Renal pelvis (tissue), 4 donors: ENCODE data around the gene TMEM63C. TPM values are rescaled to one million over a fixed set of nuclear protein-coding genes. Genes with fewer than 3 reads are reported as not detected.
"Not testable (repeated sequence)": the region's sequence is repeated elsewhere in the genome, so short reads cannot be mapped to it uniquely, and the experiment has no call there.

Source experiments
- DNase-seq: peaks from one replicate; pipeline ENCODE4 v3.0.0-alpha.2; 2013
- polyA plus RNA-seq, 3 donors: library from polyadenylated mRNA; unstranded; fragments of 120-200 nt; gene quantifications; one replicate each; pipeline ENCODE4 v1.2.1, GENCODE V29; 2013; ENCODE audit not compliant: insufficient read length in 3 of 3

TMEM63C gene
- polyA plus RNA-seq, 3 donors = 2.2 to 2.6 (median 2.4) TPM

GRCh38 chr14:77276295-77276935, 94.8 kb downstream of the TMEM63C start:
- no peak for DNase-seq

DNA sequence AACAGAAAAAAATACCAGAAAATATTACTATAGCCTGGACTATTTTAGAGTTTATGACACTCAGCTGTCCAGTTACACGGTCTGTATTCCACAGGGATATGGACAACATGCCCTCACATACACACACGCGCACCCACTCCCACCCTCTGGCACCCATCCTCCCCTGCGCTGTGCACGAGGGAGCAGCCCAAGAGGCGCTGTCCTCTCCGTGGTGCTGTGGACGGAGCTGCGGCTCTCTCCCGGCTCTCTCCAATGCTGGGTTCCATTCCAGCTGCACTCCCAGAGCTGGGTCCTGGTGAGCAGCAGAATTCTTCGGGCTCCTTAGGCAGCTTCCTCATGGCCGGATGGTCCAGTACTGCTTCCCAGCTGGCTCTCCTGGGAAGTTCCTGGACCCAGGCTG, 95.4 kb downstream of the TMEM63C start:
- DNase-seq = no peak

- no peak for DNase-seq
These were observed 97.0 kb downstream of the TMEM63C start for GRCh38 chr14:77278461-77279230.

- no peak for DNase-seq
These were observed 98.1 kb downstream of the TMEM63C start for GRCh38 chr14:77279719-77280118.

DNA sequence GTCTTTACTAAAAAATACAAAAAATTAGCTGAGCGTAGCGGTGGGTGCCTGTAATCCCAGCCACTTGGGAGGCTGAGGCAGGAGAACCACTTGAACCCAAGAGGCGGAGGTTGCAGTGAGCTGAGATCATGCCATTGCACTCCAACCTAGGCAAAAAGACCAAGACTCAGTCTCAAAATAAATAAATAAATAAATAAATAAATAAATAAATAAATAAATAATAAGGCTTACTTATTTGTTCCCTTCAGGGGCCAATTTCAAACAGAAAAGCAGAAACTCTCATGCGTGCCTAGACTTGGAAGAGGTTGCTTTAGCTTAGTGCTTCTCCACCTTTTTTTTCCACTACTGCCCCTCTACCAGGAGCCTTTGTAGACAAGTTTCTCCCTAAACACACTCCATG, 99.3 kb downstream of the TMEM63C start:
- not testable (repeated sequence) for DNase-seq

- DNase-seq = no peak
These were observed 100.3 kb downstream of the TMEM63C start for GRCh38 chr14:77281852-77282410.

- no peak for DNase-seq
These were observed 102.5 kb downstream of the TMEM63C start for GRCh38 chr14:77284066-77284465.

- DNase-seq = no peak
These were observed 102.9 kb downstream of the TMEM63C start for GRCh38 chr14:77284466-77284865.

DNA sequence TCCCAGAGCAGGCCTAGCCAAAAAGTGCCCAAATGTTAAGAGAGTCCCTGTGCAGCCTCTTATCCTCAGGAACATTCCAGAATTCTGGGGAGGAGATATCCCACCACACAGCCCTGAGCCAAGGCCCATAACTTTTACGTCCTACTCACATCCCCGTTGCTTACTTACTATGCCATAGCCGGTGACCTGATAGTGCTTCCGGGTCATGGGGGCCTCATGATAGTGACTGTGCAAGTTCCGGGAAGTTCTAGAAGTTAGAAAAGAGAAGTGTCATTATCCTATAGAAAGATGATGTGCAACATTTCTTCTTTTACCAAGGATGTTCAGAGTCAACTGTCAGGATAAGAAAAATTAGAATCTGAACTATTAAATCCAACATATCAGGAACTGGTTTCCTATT, 105.0 kb downstream of the TMEM63C start:
- no peak for DNase-seq

- no peak for DNase-seq
These were observed 109.1 kb downstream of the TMEM63C start for GRCh38 chr14:77290705-77291104.

DNA sequence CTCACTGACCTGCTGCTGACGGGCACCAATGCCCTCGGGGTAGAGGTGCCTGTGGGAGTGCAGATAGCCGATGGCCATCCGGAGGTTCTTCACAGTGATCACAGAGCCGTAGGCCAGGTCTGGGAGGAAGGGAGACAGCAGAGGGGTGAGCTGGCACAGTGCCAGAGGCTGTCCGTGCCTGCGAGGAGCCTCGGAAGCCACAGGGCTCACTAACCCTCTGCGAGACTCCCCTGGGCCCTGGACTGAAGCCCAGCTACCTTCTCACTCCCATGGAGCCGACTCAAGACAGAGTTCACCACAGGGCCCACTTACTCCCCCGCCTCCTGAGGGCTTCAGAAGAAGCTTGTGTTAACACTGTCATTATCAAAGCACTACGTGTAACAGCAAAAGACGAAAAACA, 114.6 kb downstream of the TMEM63C start:
- DNase-seq = no peak

DNA sequence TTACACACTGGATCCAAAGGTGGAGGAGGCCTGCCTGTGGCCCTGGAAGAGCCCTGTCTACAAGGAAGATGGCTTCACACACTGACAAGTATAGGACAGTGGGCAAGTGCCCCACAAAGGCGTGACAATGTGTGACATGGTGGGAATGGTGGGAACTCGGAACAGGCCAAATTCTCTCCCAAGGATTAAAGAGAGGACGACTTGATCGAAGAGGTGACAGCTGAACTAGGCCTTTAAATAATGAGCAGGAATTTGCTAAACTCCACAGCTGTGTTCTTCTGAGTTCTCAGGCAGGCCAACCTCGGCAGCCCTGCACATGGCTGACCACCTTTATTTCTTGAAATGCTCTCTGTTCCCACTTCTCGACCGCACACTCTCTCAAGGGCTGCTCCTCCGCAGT, 115.3 kb downstream of the TMEM63C start:
- no peak for DNase-seq

DNA sequence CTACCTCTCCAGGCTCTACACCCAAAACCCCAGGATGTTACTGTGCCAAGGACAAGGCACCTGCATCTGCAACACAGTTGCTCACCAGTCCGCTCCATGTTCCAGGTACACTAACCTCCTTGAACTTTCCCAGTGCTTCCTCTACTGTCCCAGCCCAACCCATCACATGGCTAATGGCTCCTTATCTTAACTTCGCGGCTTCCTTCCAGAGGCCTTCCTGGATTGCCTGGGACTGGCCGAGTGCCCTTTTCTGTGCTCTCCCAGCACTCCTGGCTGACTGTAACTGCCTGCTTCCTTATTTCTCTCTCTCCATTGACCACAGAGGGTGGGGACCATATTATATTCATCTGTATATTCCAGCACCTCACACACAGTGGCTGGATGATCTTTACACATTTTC, 118.2 kb downstream of the TMEM63C start:
- DNase-seq = no peak

GRCh38 chr14:77301103-77301502, 119.5 kb downstream of the TMEM63C start:
- peak; percentile 81 for DNase-seq

GRCh38 chr14:77302926-77303325, 121.3 kb downstream of the TMEM63C start:
- no peak for DNase-seq

- DNase-seq = no peak
These were observed 122.0 kb downstream of the TMEM63C start for GRCh38 chr14:77303417-77304156.

GRCh38 chr14:77305696-77306095, 124.1 kb downstream of the TMEM63C start:
- no peak for DNase-seq

GRCh38 chr14:77306416-77306815, 124.8 kb downstream of the TMEM63C start:
- no peak for DNase-seq

DNA sequence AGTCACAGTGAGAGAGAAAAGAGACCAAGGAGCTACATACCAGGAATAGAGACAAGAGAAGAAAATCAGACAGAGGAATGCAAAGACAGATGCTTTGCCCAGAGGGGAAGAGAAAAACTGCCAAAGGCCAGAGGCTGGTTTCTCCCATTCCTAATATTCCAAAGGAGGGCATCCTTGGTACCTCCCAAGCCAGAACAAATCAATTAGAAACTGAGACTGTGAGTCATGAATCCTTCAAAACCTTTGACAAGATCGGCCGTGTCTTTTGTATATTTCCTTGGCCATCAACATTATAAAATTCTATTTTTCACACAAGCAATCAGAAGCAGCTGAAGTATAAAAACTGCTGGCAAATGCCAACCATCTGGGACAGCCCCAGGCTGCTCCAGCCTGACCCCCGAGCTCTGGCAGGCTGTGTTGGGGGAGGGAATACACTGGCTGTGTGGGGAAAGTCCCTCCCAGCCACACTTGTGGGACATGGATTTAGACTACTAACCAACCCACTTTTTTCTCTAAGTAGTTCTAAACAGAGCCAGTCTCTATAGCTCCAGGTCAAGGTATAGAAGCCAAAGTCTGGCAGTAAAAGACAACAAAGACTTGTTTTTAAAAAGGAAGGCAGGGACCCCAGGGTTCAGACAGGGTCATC, 125.4 kb downstream of the TMEM63C start:
- DNase-seq = no peak
